ENCODE measurements around the gene AATF. TPM values are rescaled to one million over a fixed set of nuclear protein-coding genes. Genes with fewer than 3 reads are reported as not detected.

AATF gene
- total RNA-seq, 1 donor from 2014 or later, result 19.5 TPM

GRCh38 chr17:36931697-36932382, 16.9 kb upstream of the AATF start:
- Histone ChIP-seq H3K27ac (no peak overlapping the region), H3K36me3 (no peaks in the 10 kb centered on the region), H3K27me3 (peaks cover 61% of the 10 kb centered on the region), H3K9me3 (no peaks in the 10 kb centered on the region), H3K4me3 (peak overlapping the region in 1 of 2 donors; percentile 39), H3K4me1 (peaks cover 0 to 40% of the 10 kb centered on the region in 2 donors)
- no peak for TF ChIP-seq CTCF (IDR thresholded peaks at IDR 0.05)
- DNase-seq (ENCODE audit: low spot score in 2 of 2), result no peak
- intact Hi-C loops (cut with DNase I), result no loop called here

- intact Hi-C loops (cut with DNase I), result no loop called here
- DNase-seq (ENCODE audit: low spot score in 2 of 2), result no peak
- no peak overlapping the region for H3K27ac ChIP-seq
- no peaks in the 10 kb centered on the region for H3K9me3 ChIP-seq
- peak overlapping the region in 1 of 2 donors; percentile 39 for H3K4me3 ChIP-seq
- peaks cover 2 to 44% of the 10 kb centered on the region in 2 donors for H3K4me1 ChIP-seq
- TF ChIP-seq CTCF (IDR thresholded peaks at IDR 0.05), result no peak
- H3K27me3 ChIP-seq, result peaks cover 63% of the 10 kb centered on the region
- H3K36me3 ChIP-seq, result no peaks in the 10 kb centered on the region
Observed at GRCh38 chr17:36932383-36932693, 16.4 kb upstream of the AATF start.

GRCh38 chr17:36932694-36933511, 15.9 kb upstream of the AATF start:
- Histone ChIP-seq H3K4me3 (no peak overlapping the region), H3K4me1 (peaks cover 3 to 50% of the 10 kb centered on the region in 2 donors), H3K9me3 (no peaks in the 10 kb centered on the region), H3K27ac (no peak overlapping the region), H3K36me3 (no peaks in the 10 kb centered on the region), H3K27me3 (peaks cover 69% of the 10 kb centered on the region)
- no peak for TF ChIP-seq CTCF (IDR thresholded peaks at IDR 0.05)
- intact Hi-C loops (cut with DNase I), result no loop called here
- DNase-seq (ENCODE audit: low spot score in 2 of 2), result no peak

- intact Hi-C loops (cut with DNase I), result no loop called here
- Histone ChIP-seq H3K4me1 (peaks cover 3 to 57% of the 10 kb centered on the region in 2 donors), H3K9me3 (no peaks in the 10 kb centered on the region), H3K27ac (no peak overlapping the region), H3K4me3 (peak overlapping the region in 1 of 2 donors; percentile 37), H3K27me3 (peaks cover 70% of the 10 kb centered on the region), H3K36me3 (no peaks in the 10 kb centered on the region)
- TF ChIP-seq CTCF (IDR thresholded peaks at IDR 0.05), result no peak
- DNase-seq (ENCODE audit: low spot score in 2 of 2), result no peak
Observed at GRCh38 chr17:36933512-36934143, 15.1 kb upstream of the AATF start.

- TF ChIP-seq CTCF (IDR thresholded peaks at IDR 0.05), result no peak
- no peak for DNase-seq (ENCODE audit: low spot score in 2 of 2)
- Histone ChIP-seq H3K9me3 (no peaks in the 10 kb centered on the region), H3K36me3 (no peaks in the 10 kb centered on the region), H3K4me3 (peak overlapping the region; percentile 23 to 37), H3K4me1 (peaks cover 3 to 60% of the 10 kb centered on the region in 2 donors), H3K27ac (no peak overlapping the region), H3K27me3 (peaks cover 76% of the 10 kb centered on the region)
- intact Hi-C loops (cut with DNase I), result no loop called here
Observed at GRCh38 chr17:36934144-36934691, 14.5 kb upstream of the AATF start.
